Esophagus muscularis mucosa (tissue), 4 donors: ENCODE results near the gene GTF2H1. TPM values are rescaled to one million over a fixed set of nuclear protein-coding genes. Genes with fewer than 3 reads are reported as not detected.

Experiments
- DNase-seq: peaks from one replicate; pipeline ENCODE4 v3.0.0-alpha.2; 2017; ENCODE audit errors: extremely low spot score
- H3K27ac ChIP-seq, 4 donors: fragments of 200-600 bp; sonication (generic); replicated peaks in 1 of 4; 1 replicate in 3 of 4; 2 replicates in 1 of 4; pipeline ENCODE4 v1.5.1; 2016 to 2019; ENCODE audit warnings: mild to moderate bottlenecking in 1 of 4
- H3K27me3 ChIP-seq, 4 donors: fragments of 200-600 bp; sonication (generic); one replicate each; pipeline versions ENCODE4 v1.5.1 to v1.6.0; 2016 to 2019
- H3K36me3 ChIP-seq, 4 donors: fragments of 200-600 bp; sonication (generic); one replicate each; pipeline ENCODE4 v1.5.1; 2016 to 2019
- H3K4me1 ChIP-seq, 4 donors: fragments of 200-600 bp; sonication (generic); one replicate each; pipeline ENCODE4 v1.5.1; 2016 to 2019
- H3K4me3 ChIP-seq, 4 donors: fragments of 200-600 bp; sonication (generic); 1 replicate in 2 of 4; 2 replicates in 2 of 4; pipeline ENCODE4 v1.5.1; 2016 to 2019; ENCODE audit warnings: mild to moderate bottlenecking in 4 of 4, moderate library complexity in 1 of 4
- H3K9me3 ChIP-seq, 4 donors: fragments of 200-600 bp; sonication (generic); 1 replicate in 3 of 4; 2 replicates in 1 of 4; pipeline ENCODE4 v1.5.1; 2016 to 2019
- CTCF ChIP-seq, 3 experiments: fragments of 200-600 bp in 2 of 3; fragments of 450-650 bp in 1 of 3; sonication (generic) in 2 of 3; IDR thresholded peaks; one replicate each; pipeline ENCODE4 v1.5.1; 2017 to 2019; ENCODE audit warnings: antibody characterized with exemption in 3 of 3, mild to moderate bottlenecking in 2 of 3, moderate library complexity in 1 of 3
- EP300 ChIP-seq: sonication (generic); formaldehyde crosslinking; IDR thresholded peaks from one replicate; pipeline ENCODE4 v1.6.1; 2017; ENCODE audit warnings: antibody characterized with exemption
- POLR2A ChIP-seq: fragments of 450-650 bp; IDR thresholded peaks from one replicate; pipeline ENCODE4 v1.6.1; 2017; ENCODE audit warnings: antibody characterized with exemption, moderate library complexity, mild to moderate bottlenecking, low read depth
- POLR2AphosphoS5 ChIP-seq, 2 donors: sonication (generic); formaldehyde crosslinking; IDR thresholded peaks; one replicate each; pipeline ENCODE4 v1.6.1; 2017; ENCODE audit warnings: antibody characterized with exemption in 2 of 2
- WGBS: methylation state at CpG from one replicate; pipeline ENCODE4 v1.1.5; 2018; 5-methylcytosine and 5-hydroxymethylcytosine counted together
- intact Hi-C: fragments of 100-400 bp; cut with DNase I; formaldehyde crosslinking; loops from one replicate; pipeline ENCODE4 v1.15.1; 2023
- total RNA-seq, 4 donors: library from RNA; depleted of rRNA; stranded (reverse); fragments of >200 nt; gene quantifications; one replicate each; pipeline versions ENCODE4 v1.1.0 to v1.2.1, GENCODE V29; 2016

Gene GTF2H1
- total RNA-seq, 4 donors from 2014 or later = 40.3 to 56.7 (median 48.3) TPM

- WGBS = 100% methylated on average over 1 of the region's 1 CpG
- H3K36me3 ChIP-seq = peaks cover 59 to 92% (median 80%) of the 10 kb centered on the region in 4 donors
Measured at GRCh38 chr11:18285841-18286240, 36.5 kb upstream of the GTF2H1 start.

GRCh38 chr11:18288911-18289310, 33.5 kb upstream of the GTF2H1 start:
- Histone ChIP-seq H3K4me1 (no peaks in the 10 kb centered on the region), H3K4me3 (no peak overlapping the region), H3K36me3 (peaks cover 64 to 94% (median 83%) of the 10 kb centered on the region in 4 donors), H3K9me3 (no peaks in the 10 kb centered on the region), H3K27me3 (no peaks in the 10 kb centered on the region), H3K27ac (no peak overlapping the region)
- DNase-seq = no peak
- intact Hi-C loops = no loop called here
- WGBS = 91% methylated on average over 4 of the region's 4 CpGs
- TF ChIP-seq POLR2AphosphoS5 (IDR thresholded peaks at IDR 0.05) (no peak), CTCF (IDR thresholded peaks at IDR 0.05) (no peak), EP300 (no peak), POLR2A (no peak)

More at GRCh38 chr11:18285841-18286240, 36.5 kb upstream of the GTF2H1 start:
- DNase-seq = no peak
- Histone ChIP-seq H3K27ac (no peak overlapping the region), H3K27me3 (no peaks in the 10 kb centered on the region), H3K4me3 (no peak overlapping the region), H3K9me3 (no peaks in the 10 kb centered on the region), H3K4me1 (no peaks in the 10 kb centered on the region)
- intact Hi-C loops = no loop called here
- TF ChIP-seq POLR2AphosphoS5 (IDR thresholded peaks at IDR 0.05) = no peak
- TF ChIP-seq EP300 = no peak
- TF ChIP-seq POLR2A = no peak
- TF ChIP-seq CTCF (IDR thresholded peaks at IDR 0.05) = no peak

GRCh38 chr11:18294862-18295261, 27.5 kb upstream of the GTF2H1 start:
- no peaks in the 10 kb centered on the region for H3K27me3 ChIP-seq
- H3K4me1 ChIP-seq = no peaks in the 10 kb centered on the region
- H3K27ac ChIP-seq = no peak overlapping the region
- TF ChIP-seq EP300 (no peak), POLR2AphosphoS5 (IDR thresholded peaks at IDR 0.05) (no peak), POLR2A (no peak), CTCF (IDR thresholded peaks at IDR 0.05) (no peak)
- DNase-seq = no peak
- intact Hi-C loops = no loop called here
- no peaks in the 10 kb centered on the region for H3K9me3 ChIP-seq
- peaks cover 58 to 98% (median 87%) of the 10 kb centered on the region in 4 donors for H3K36me3 ChIP-seq
- H3K4me3 ChIP-seq = no peak overlapping the region
- WGBS = 98% methylated on average over 5 of the region's 5 CpGs

GRCh38 chr11:18295316-18295715, 27.1 kb upstream of the GTF2H1 start:
- Histone ChIP-seq H3K4me3 (no peak overlapping the region), H3K27me3 (no peaks in the 10 kb centered on the region), H3K9me3 (no peaks in the 10 kb centered on the region), H3K4me1 (no peaks in the 10 kb centered on the region), H3K27ac (no peak overlapping the region), H3K36me3 (peaks cover 63 to 100% (median 87%) of the 10 kb centered on the region in 4 donors)
- intact Hi-C loops = no loop called here
- 94% methylated on average over 2 of the region's 2 CpGs for WGBS
- TF ChIP-seq EP300 (no peak), POLR2AphosphoS5 (IDR thresholded peaks at IDR 0.05) (no peak), POLR2A (no peak), CTCF (IDR thresholded peaks at IDR 0.05) (no peak)
- DNase-seq = no peak

GRCh38 chr11:18299721-18300120, 22.6 kb upstream of the GTF2H1 start:
- intact Hi-C loops = no loop called here
- H3K36me3 ChIP-seq = peaks cover 49 to 97% (median 73%) of the 10 kb centered on the region in 4 donors

More at GRCh38 chr11:18299721-18300120, 22.6 kb upstream of the GTF2H1 start:
- Histone ChIP-seq H3K27me3 (no peaks in the 10 kb centered on the region), H3K4me1 (no peaks in the 10 kb centered on the region), H3K4me3 (no peak overlapping the region), H3K9me3 (no peaks in the 10 kb centered on the region), H3K27ac (no peak overlapping the region)
- DNase-seq = no peak
- no peak for TF ChIP-seq EP300
